Omental fat pad (tissue), 4 donors: Measurements from ENCODE around the gene LRRC14B. TPM values are rescaled to one million over a fixed set of nuclear protein-coding genes. Genes with fewer than 3 reads are reported as not detected.

Source experiments
- ATAC-seq: fragments of 150-250 bp; one replicate; pipeline ENCODE4 v1.9.1; 2016; ENCODE audit warnings: mild to moderate bottlenecking, moderate library complexity; ENCODE audit not compliant: low FRiP score
- DNase-seq: peaks from one replicate; pipeline ENCODE4 v3.0.0-alpha.2; 2019; ENCODE audit warnings: low spot score
- CTCF ChIP-seq, 3 donors: fragments of 450-650 bp; IDR thresholded peaks; one replicate each; pipeline ENCODE4 v1.5.1; 2016 to 2017; ENCODE audit warnings: antibody characterized with exemption in 3 of 3, mild to moderate bottlenecking in 3 of 3, moderate library complexity in 2 of 3
- total RNA-seq, 4 donors: library from RNA; depleted of rRNA; stranded (reverse); fragments of >200 nt; gene quantifications; one replicate each; pipeline ENCODE4 v1.1.0, GENCODE V29; 2016

LRRC14B gene
- total RNA-seq, 4 donors from 2014 or later, result not detected

- ATAC-seq (no peak), DNase-seq (no peak)
- no peak for TF ChIP-seq CTCF (IDR thresholded peaks at IDR 0.05)
Measured at GRCh38 chr5:170971-171800, 20.1 kb upstream of the LRRC14B start.

GRCh38 chr5:171801-172331, 19.4 kb upstream of the LRRC14B start:
- DNase-seq, result no peak
- ATAC-seq, result no peak
- TF ChIP-seq CTCF (IDR thresholded peaks at IDR 0.05), result no peak

- TF ChIP-seq CTCF (IDR thresholded peaks at IDR 0.05), result no peak
- DNase-seq, result no peak
- ATAC-seq, result no peak
Measured at GRCh38 chr5:172421-172820, 18.9 kb upstream of the LRRC14B start.

- no peak for ATAC-seq
- TF ChIP-seq CTCF (IDR thresholded peaks at IDR 0.05), result no peak
- DNase-seq, result no peak
Measured at GRCh38 chr5:172841-173251, 18.4 kb upstream of the LRRC14B start.

- DNase-seq (no peak), ATAC-seq (no peak)
- no peak for TF ChIP-seq CTCF (IDR thresholded peaks at IDR 0.05)
Measured at GRCh38 chr5:173392-174290, 17.7 kb upstream of the LRRC14B start.

- no peak for ATAC-seq
Measured at GRCh38 chr5:174291-174600, 17.0 kb upstream of the LRRC14B start.

More at GRCh38 chr5:174291-174600, 17.0 kb upstream of the LRRC14B start:
- TF ChIP-seq CTCF (IDR thresholded peaks at IDR 0.05), result no peak
- DNase-seq, result no peak
